GM18526 (cell line): ENCODE measurements around the gene CRYBA4.

Source experiments
- POLR2A ChIP-seq: IDR thresholded peaks from 3 replicates; pipeline ENCODE4 v1.6.1; 2011; ENCODE audit not compliant: insufficient read length; ENCODE audit errors: extremely low read depth

CRYBA4 gene

GRCh38 chr22:26588729-26589366, 32.9 kb upstream of the CRYBA4 start:
- no peak for TF ChIP-seq POLR2A

GRCh38 chr22:26589367-26589844, 32.4 kb upstream of the CRYBA4 start:
- TF ChIP-seq POLR2A: no peak

GRCh38 chr22:26589845-26590736, 31.7 kb upstream of the CRYBA4 start, which contains the start of gene TPST2:
TSS of gene TPST2 (minus strand) at chr22:26590132. CDS start at chr22:26541630, 48,502 bp downstream.
- TF ChIP-seq POLR2A: peak; percentile 82

- no peak for TF ChIP-seq POLR2A
Observed at GRCh38 chr22:26592421-26592891, 29.3 kb upstream of the CRYBA4 start.

- TF ChIP-seq POLR2A: no peak
Observed at GRCh38 chr22:26593763-26594162, 28.0 kb upstream of the CRYBA4 start.

- no peak for TF ChIP-seq POLR2A
Observed at GRCh38 chr22:26597026-26597425, 24.7 kb upstream of the CRYBA4 start.

- no peak for TF ChIP-seq POLR2A
Observed at GRCh38 chr22:26597480-26597879, 24.3 kb upstream of the CRYBA4 start.

- TF ChIP-seq POLR2A: no peak
Observed at GRCh38 chr22:26599505-26599904, 22.3 kb upstream of the CRYBA4 start.

- no peak for TF ChIP-seq POLR2A
Observed at GRCh38 chr22:26601726-26602125, 20.0 kb upstream of the CRYBA4 start.

GRCh38 chr22:26602127-26602526, 19.6 kb upstream of the CRYBA4 start:
- no peak for TF ChIP-seq POLR2A

- no peak for TF ChIP-seq POLR2A
Observed at GRCh38 chr22:26604368-26604767, 17.4 kb upstream of the CRYBA4 start.

GRCh38 chr22:26606611-26607010, 15.2 kb upstream of the CRYBA4 start:
- no peak for TF ChIP-seq POLR2A

- no peak for TF ChIP-seq POLR2A
Observed at GRCh38 chr22:26608129-26608528, 13.6 kb upstream of the CRYBA4 start.

GRCh38 chr22:26609287-26609686, 12.5 kb upstream of the CRYBA4 start:
- TF ChIP-seq POLR2A: no peak

- no peak for TF ChIP-seq POLR2A
Observed at GRCh38 chr22:26610072-26610958, 11.4 kb upstream of the CRYBA4 start.
